OCI-LY3 (cell line): ENCODE data around the gene SPECC1L.
"Not testable (repeated sequence)": the region's sequence is repeated elsewhere in the genome, so short reads cannot be mapped to it uniquely, and the experiment has no call there.

Source experiments
- EZH2phosphoT487 ChIP-seq: fragments of 200-600 bp; shearing (Covaris generic); IDR thresholded peaks from 2 replicates; pipeline ENCODE4 v1.6.1; 2018; ENCODE audit warnings: antibody characterized with exemption, mixed run types, low read depth
- TF ChIP-seq, protein P1 (sequence below): fragments of 200-600, 300-600 bp; sonication (generic); IDR thresholded peaks from 2 replicates; pipeline ENCODE4 v1.5.1; 2014; ENCODE audit warnings: antibody characterized with exemption, low read length, low read depth

DNA sequence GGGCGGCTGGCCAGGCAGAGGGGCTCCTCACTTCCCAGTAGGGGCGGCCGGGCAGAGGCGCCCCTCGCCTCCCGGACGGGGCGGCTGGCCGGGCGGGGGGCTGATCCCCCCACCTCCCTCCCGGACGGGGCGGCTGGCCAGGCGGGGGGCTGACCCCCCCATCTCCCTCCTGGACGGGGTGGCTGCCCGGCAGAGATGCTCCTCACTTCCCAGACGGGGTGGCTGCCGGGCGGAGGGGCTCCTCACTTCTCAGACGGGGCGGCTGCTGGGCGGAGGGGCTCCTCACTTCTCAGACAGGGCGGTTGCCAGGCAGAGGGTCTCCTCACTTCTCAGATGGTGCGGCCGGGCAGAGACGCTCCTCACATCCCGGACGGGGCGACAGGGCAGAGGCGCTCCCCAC is 46.9 kb downstream of the SPECC1L start:
- TF ChIP-seq, protein P1, sequence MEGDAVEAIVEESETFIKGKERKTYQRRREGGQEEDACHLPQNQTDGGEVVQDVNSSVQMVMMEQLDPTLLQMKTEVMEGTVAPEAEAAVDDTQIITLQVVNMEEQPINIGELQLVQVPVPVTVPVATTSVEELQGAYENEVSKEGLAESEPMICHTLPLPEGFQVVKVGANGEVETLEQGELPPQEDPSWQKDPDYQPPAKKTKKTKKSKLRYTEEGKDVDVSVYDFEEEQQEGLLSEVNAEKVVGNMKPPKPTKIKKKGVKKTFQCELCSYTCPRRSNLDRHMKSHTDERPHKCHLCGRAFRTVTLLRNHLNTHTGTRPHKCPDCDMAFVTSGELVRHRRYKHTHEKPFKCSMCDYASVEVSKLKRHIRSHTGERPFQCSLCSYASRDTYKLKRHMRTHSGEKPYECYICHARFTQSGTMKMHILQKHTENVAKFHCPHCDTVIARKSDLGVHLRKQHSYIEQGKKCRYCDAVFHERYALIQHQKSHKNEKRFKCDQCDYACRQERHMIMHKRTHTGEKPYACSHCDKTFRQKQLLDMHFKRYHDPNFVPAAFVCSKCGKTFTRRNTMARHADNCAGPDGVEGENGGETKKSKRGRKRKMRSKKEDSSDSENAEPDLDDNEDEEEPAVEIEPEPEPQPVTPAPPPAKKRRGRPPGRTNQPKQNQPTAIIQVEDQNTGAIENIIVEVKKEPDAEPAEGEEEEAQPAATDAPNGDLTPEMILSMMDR, result not testable (repeated sequence)
- TF ChIP-seq EZH2phosphoT487, result not testable (repeated sequence)
